ENCODE results near the gene UCN2.
"Not testable (repeated sequence)": the region's sequence is repeated elsewhere in the genome, so short reads cannot be mapped to it uniquely, and the experiment has no call there.

The UCN2 gene

GRCh38 chr3:48560648-48561018, 2.9 kb downstream of the UCN2 start:
- DNase-seq = no peak

GRCh38 chr3:48558493-48559134, 5.0 kb downstream of the UCN2 start:
- peak; percentile 23 for DNase-seq

DNA sequence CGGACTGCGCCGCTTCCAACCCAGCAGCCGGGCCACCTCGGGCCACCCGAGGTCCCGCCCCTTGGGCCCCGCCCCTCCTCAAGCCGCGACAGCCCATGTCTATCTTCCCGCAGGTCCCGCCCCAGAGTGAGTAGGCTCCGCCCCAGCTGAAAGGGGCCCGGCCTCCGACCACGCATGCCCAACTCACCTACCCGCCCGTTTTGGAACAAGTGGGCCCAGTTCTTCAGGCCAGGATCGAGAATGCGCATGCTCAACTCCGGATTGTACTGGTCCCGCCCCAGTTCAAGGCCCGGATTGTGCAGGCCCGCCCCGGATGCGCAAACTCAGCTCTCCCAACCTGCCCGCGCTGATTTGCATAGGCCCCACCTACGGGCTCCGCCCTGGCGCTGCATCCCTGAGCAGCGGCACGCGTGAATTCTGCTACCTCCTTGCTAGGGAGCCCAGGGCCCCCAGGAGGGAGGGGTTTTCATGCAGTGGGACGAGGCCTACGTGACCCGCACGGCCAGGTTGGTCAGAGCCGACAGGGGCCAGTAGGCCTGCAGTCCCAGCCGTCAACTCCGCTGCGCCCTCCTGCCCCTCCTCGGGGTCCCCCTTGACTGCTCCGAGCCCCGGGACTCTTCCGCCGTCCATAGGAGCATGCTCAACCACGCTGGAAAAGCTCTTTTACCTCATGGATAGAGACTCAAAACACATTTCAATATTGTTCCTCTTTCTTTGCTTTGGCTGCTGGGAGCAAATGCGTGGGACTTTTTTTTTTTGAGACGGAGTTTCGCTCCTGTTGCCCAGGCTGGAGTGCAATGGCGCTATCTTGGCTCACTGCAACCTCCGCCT, 6.6 kb downstream of the UCN2 start, which contains the start of gene PFKFB4:
Gene PFKFB4 (minus strand): TSS at position 8 of the 831 bp plus-strand sequence. CDS start 26 bp downstream, outside the sequence.
- DNase-seq = peak; percentile 100

DNA sequence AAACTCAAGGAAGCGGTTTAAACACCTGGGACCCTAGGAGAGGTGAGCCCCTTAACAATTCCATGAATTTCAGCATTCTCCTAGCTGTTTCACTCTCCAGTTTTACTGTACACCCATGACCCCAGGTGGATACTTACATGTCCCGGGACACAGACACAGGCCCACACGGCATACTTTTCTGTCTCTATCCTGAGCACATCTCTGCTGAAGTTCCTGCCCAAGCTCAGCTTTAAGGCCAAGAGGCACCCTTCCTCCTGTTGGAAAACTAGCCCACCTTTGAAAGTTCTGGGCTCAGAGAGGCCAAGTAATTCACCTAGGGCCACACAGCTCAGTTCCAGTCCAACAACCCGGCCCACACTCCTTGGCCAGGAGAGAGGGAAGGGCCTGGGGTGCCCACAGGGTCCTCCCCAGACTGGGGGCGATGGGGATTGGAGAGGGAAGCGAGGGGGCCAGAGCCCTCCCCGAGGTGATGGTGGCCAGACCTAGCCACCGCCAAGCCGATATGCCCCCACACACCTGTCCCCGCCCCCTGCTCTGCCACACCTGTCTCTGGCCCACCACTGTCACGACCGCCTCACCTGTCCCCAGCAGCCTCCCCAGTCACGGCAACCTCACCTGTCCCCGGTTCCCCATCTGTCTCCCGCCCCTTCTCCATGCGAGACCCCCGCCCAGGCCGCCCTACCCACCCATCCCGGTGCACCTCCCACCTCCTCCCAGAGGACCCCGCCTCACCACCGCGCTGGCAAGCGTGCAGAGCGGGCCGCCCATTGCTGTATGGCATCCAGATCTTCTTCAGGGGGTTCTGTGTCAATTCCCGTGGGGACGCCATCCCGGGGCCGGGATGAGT, 7.4 kb downstream of the UCN2 start:
- DNase-seq = no peak

DNA sequence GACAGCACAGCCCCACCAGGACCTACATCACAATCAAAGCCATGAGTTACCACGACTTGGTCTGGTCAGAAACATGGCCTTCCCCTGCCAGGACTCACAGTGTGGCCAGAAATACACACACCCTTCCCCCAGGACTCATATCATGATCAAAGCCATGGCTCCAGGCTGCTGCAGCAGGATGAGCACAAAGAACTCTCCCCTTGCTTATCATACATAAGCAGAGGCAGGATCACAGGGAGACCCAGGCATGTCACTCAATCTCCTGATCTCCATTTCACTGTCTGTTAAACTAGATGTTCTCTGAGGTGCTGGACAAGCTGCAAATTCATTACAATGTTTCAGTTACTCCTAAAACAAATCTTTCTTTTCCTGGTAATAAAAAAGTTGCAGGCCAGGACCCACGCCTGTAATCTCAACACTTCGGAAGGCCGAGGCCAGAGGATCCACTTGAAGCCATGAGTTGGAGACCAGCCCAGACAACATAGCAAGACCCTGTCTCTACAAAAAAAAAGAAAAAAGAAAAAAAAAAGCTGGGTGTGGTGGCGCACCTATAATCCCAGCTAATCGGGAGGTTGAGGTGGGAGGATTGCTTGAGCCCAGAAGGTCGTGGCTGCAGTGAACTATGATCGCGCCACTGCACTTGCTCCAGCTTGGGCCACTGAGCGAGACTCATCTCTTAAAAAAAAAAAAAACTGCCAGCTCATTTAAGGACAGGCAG, 8.2 kb downstream of the UCN2 start:
- DNase-seq = no peak

GRCh38 chr3:48553886-48554845, 9.4 kb downstream of the UCN2 start:
- DNase-seq = no peak

DNA sequence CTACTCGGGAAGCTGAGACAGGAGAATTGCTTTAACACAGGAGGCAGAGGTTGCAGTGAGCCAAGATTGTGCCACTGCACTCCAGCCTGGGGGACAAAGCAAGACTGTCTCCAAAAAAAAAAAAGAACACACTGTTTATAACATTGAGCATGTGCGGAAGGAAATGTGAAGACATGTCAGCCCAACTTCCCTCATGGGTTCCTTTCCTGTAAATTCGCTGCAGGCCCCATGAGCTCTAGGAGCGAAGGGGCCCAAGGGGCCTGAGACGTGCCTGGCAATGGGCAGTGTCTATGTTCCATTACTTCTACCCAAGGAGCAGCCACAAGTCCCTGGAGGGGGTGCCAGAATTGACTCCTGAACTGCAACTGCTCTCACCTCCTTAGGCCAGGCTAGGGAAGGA, 10.2 kb downstream of the UCN2 start:
- no peak for DNase-seq

DNA sequence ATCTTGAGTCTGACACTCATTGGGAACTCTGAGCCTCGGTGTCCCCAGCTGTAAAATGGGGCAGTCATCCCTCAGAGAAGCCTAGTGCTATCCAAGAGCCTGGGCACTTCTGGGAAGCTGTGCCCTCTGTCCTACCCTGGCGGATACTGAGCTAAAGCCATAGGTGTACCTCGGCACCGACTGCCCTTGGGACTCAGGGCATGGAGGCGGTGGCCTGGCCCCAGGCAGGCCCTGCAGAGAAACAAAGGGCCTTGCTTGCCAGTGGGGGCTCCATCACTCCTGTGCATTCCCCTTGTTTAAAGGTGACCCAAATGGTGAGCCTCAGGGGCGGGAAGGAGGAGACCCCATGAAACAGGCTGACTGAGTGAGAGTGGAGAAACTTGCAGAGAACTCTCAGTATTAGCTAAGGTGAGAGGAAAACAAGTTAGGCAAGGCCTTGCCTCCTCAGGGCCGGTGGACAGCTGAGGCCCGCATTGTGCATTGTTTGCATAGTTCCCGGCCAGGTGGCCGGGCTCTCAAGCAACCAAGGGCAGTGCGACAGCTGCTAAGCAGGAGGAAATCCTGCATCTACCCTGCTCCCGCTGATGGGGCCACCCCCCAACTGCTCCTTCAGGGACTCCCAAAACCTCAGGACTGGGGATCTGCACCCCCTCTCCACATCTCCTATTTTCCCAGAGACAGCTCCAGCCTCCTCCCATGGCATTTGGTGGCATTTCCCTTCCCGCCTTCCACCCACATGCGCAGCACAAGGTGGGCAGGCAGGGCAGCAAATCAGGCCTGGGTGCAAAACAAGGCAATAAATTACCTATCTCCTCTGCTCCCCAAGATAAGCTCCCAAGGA, 11.2 kb downstream of the UCN2 start:
- no peak for DNase-seq

- DNase-seq = not testable (repeated sequence)
Observed at GRCh38 chr3:48551651-48552050, 11.9 kb downstream of the UCN2 start.

DNA sequence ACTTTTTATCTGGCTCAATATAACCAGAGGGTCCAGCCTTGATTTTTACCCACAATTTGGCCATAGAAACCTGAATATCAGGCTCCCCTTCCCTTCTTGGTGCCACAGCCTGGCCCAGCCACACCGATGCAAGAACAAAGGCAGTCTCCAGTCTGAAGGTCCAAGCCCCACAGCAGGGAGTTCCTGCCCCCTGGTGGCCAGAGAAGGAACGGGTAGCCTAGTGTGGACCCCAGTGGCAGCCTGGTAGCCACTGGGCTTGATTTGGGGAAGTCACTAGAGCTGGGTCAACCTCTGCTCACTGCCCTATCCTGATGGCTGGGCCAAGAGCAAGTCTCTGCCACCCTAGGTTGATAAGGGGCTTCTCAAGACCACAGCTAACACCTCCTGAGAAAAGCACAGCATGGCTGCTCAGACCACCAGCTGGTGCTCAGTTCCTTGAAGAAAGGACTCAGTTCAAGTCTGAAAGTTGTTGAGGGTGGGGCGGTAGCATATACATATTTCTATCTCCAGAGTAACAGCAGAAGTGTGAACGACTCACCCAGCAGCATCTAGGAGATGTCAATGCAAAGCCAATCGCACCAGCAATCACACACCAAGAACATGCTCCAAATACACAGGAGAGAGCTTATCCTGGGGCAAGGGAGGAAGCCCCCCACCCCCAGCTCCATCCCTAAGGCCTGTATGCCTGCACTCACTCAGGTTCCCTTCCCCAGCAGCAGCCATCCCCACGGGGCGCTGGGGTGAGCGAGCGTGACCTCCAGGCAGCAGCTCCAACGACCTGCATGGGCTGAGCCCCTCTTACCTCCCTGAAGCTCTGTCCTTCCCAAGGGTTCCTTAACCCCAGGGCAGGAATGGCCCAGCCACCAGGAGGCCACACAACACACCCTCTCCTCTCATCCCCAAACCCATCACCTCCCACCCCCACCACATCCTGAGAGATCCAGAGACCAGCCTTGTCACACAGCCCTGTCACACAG, 14.6 kb downstream of the UCN2 start:
- DNase-seq = peak; percentile 87

DNA sequence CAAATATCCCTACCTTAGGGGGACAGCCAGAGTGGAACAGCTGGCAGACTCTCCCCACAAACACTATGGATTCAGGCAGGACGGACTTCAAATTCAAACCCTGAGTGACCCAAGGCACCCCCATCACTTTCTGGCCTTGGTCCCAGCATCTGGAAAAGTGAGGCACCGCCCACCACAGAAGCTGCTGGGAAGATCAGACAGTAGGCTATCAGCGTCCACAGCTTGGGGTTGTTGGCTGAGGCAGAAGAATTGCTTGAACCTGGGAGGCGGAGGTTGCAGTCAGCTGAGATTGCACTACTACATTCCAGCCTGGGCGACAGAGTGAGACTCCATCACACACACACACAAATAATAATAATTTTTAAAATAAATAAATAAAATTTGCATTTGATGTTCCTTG, 15.5 kb downstream of the UCN2 start:
- no peak for DNase-seq

DNA sequence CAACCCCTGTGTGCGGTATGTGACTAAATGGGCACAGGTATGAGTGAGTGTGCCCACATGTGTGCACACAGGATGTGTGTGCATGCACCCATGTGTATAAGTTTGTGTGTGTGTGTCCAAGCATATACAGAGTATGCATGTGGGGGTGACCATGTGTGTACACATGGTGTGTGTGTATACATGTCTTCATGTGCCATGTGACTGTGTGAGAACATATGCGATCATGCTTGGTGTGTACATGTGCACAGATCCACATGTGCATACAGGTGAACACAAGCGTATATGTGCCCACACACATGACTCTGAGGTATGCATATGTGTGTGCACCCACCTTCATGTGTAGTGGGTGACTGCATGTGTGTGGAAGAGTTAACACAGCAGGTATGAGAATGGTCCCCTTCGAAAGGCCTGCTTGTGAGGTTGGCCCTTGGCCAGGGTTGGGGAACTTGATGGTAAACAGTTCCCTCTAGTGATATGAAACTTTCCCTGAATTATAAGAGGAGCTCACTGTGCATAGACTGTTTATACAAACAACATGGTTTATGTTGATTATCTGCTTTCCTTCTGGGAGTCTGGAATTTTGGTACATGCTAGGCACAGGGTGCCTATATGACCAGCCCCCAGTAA, 17.3 kb downstream of the UCN2 start:
- DNase-seq = peak; percentile 22

DNA sequence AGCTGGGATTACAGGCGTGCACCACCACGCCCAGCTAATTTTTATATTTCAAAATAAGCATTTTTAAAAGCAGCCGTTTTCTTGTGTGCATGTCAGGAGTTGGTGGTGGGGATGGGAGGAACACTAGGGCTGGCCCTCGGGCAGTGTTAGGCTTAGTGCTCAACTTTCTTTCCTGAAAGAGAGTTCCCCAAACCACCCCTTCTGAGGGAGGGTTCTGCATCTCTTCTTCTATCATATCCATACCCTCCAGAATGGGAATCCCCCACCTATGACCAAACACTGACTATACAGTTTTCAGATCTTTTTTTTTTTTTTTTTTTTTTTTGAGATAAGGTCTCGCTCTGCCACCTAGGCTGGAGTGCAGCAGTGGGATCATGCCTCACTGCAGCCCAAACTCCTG, 19.4 kb downstream of the UCN2 start:
- DNase-seq = no peak

DNA sequence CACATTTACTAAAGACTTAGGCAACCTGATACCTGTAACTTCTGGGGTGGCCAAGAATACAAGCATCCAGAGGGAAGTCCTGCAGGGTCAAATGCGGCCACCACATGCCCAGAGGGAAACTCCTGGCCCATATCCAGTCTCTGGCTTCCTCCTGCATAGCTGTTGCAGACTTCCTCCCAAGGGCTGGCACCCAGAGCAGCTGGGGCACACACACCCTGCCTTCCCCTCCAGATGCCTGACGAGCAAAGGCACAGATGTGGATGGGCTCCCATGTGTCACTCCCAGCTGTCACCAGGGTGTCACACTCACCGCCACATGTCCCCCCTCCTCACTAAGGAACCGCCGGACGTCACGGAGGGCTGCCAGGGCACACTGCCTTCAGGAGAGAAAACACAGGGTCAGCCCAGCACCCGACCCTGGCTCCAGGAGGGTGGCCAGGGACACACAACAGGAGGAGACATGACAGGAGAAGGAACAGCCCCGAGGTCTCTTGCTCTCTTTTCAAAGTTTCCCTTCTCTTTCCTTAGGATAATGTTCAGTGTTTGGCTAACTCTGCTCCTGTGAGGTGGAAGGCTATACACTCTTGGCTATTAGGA, 20.2 kb downstream of the UCN2 start:
- DNase-seq = no peak

DNA sequence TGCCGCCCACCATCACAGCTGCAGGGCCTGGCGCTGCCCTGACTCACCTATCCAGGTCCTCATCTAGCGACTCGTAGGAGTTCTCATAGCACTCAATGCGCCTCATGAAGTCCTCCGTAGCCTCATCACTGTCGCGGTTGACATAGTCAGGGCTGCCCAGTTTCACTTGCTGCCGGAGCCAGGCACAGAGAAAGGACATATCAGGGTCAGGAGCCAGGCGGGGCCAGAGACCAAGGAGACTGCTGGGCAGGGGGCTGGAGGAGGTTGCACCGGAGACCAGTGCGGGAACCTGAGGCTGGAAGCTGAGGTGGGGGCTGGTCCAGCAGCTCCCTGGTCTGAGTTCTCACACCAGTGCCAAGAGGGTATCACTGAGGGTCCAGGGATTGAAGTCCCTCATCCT, 25.1 kb downstream of the UCN2 start:
- DNase-seq = no peak

DNA sequence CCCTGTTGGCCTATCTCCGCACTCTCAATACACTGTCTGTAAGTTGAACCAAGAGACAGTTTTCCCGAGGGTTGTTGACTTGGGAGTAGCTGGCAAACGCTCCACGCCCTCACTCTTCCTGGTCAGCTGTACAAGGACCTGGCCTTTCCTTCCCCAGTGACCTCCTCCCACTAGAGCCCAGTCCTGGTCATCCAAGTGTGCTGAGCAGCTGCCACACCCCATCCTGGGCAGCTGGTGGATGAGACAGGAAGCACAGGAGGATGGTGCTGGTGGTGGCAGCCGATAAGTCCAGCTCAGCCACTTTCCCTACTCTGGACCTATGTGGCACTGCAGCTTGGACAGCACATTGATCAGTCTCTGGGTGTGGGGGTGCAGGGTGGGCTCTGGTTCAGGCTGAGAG, 26.8 kb downstream of the UCN2 start:
- DNase-seq = no peak

GRCh38 chr3:48536116-48536515, 27.5 kb downstream of the UCN2 start:
- no peak for DNase-seq

DNA sequence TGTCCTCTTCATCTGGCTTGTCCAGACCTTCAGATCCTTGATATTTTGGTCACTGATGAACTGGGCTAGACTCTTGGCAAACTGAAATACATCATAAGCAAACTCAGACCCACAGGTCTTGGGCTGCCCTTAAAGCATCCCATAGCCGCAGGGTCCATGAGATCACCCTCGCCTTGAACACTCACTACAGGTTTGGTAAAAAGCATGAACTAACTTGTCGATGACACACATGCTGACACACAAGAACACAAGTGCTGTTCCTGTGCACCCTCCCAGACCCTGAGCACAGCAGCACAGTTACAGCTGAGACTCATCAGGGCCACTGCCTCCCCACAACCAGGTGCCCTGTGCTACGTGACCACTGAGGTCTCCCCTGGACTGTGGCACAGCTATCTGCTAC, 28.0 kb downstream of the UCN2 start:
- no peak for DNase-seq

- DNase-seq = no peak
Observed at GRCh38 chr3:48532977-48533337, 30.6 kb downstream of the UCN2 start.

Measured in CD4-positive, alpha-beta T cell treated with Interleukin-10 for 1 hour (primary cell).